ENCODE data around the gene IFITM10.

GRCh38 chr11:1728301-1728700, 22.1 kb downstream of the IFITM10 start:
- no peak for TF ChIP-seq POLR2A (IDR thresholded peaks at IDR 0.05)
- no peak for TF ChIP-seq CTCF (IDR thresholded peaks at IDR 0.05)
